PC-3 (cell line): ENCODE data around the gene SAG.

Source experiments
- CTCF ChIP-seq: fragments of 300-600 bp; sonication (generic); conservative IDR thresholded peaks from 2 replicates; pipeline ENCODE4 v1.5.1; 2017; ENCODE audit warnings: antibody characterized with exemption, low read depth, mild to moderate bottlenecking, low read length
- EZH2 ChIP-seq: fragments of 300-600 bp; sonication (generic); IDR thresholded peaks from one replicate; pipeline ENCODE4 v1.6.1; 2017; ENCODE audit warnings: antibody characterized with exemption, mild to moderate bottlenecking, low read length; ENCODE audit not compliant: unreplicated experiment

GRCh38 chr2:233359823-233360222, 52.2 kb downstream of the SAG start:
- TF ChIP-seq CTCF (no peak), EZH2 (no peak)
